Subcutaneous abdominal adipose tissue (tissue), 5 donors: Measurements from ENCODE around the gene SMARCC2.
A peak's percentile ranks its signal among the peaks of the same experiment; 100 is the strongest.

Experiments
- H3K27ac ChIP-seq: one replicate; pipeline ENCODE4 v1.7.0; 2013; ENCODE audit warnings: low read depth, mild to moderate bottlenecking, inconsistent platforms, low read length, moderate library complexity
- H3K27me3 ChIP-seq, 5 donors: one replicate each; pipeline ENCODE4 v1.7.0; 2013; ENCODE audit warnings: low read length in 5 of 5, inconsistent platforms in 1 of 5; ENCODE audit not compliant: control insufficient read depth in 5 of 5, insufficient read depth in 4 of 5
- H3K36me3 ChIP-seq, 5 donors: one replicate each; pipeline ENCODE4 v1.7.0; 2013; ENCODE audit warnings: low read length in 5 of 5; ENCODE audit not compliant: control insufficient read depth in 5 of 5, insufficient read depth in 5 of 5
- H3K4me1 ChIP-seq, 5 donors: one replicate each; pipeline ENCODE4 v1.7.0; 2013; ENCODE audit warnings: low read length in 5 of 5, mild to moderate bottlenecking in 3 of 5, moderate library complexity in 1 of 5; ENCODE audit not compliant: control insufficient read depth in 5 of 5, insufficient read depth in 5 of 5
- H3K4me3 ChIP-seq, 5 donors: one replicate each; pipeline ENCODE4 v1.7.0; 2013; ENCODE audit warnings: low read length in 5 of 5, low read depth in 1 of 5
- H3K9ac ChIP-seq, 5 donors: one replicate each; pipeline ENCODE4 v1.7.0; 2013; ENCODE audit warnings: low read length in 5 of 5, mild to moderate bottlenecking in 4 of 5, moderate library complexity in 3 of 5
- H3K9me3 ChIP-seq, 5 donors: one replicate each; pipeline ENCODE4 v1.7.0; 2013; ENCODE audit warnings: low read length in 5 of 5; ENCODE audit not compliant: control insufficient read depth in 5 of 5
- donor health status: healthy.
- donor health status: healthy.
- donor health status: healthy.
- donor health status: healthy.
- donor health status: healthy.

SMARCC2 gene

DNA sequence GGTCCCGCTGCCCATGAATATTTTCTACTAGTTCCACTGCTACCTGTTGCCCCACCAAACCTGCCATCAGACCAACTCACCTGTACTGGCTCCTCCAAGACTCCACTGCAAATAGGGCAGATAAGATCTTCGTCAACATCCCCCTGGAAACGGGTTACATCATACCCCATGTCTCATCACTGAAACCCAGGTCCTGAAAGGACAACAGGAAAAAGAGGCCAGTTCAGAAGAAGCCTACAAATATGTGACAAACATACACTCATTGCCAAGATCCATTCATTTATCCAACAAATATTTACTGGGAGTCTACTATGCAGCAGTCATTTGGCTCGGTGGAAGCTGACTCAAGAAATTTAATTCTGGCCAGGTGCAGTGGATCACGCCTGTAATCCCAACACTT is 24.6 kb upstream of the SMARCC2 start:
- peaks cover 0 to 3% (median 0%) of the 10 kb centered on the region in 5 donors for H3K4me1 ChIP-seq
- no peak overlapping the region for H3K4me3 ChIP-seq
- H3K9me3 ChIP-seq = no peaks in the 10 kb centered on the region
- H3K27ac ChIP-seq = no peak overlapping the region
- H3K9ac ChIP-seq = no peak overlapping the region
- no peaks in the 10 kb centered on the region for H3K27me3 ChIP-seq
- peaks cover 19 to 77% (median 61%) of the 10 kb centered on the region in 5 donors for H3K36me3 ChIP-seq

DNA sequence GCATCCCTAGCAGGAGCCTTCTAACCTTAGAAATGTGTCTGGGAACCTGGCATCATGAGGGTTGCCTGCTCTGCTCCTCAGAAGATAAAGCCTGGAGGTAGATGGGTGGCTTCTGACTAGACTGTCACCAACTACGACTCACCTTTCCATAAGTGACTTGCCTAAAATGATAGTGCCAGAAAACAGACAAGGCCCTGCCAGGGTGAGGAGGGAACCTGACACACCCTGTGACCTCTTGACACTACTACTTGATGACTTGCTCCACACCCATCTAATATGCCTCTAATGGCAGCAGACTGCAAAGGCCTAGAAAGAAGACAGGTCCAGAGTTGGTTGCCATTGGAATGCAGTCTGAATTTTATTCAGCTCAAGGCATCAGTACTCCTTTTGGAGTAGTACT is 23.1 kb upstream of the SMARCC2 start:
- peaks cover 24 to 83% (median 73%) of the 10 kb centered on the region in 5 donors for H3K36me3 ChIP-seq
- peak overlapping the region in 1 of 5 donors; percentile 28 for H3K9ac ChIP-seq
- H3K4me1 ChIP-seq = peaks cover 0 to 3% (median 0%) of the 10 kb centered on the region in 5 donors
- H3K27ac ChIP-seq = no peak overlapping the region
- H3K27me3 ChIP-seq = no peaks in the 10 kb centered on the region
- no peaks in the 10 kb centered on the region for H3K9me3 ChIP-seq
- no peak overlapping the region for H3K4me3 ChIP-seq

DNA sequence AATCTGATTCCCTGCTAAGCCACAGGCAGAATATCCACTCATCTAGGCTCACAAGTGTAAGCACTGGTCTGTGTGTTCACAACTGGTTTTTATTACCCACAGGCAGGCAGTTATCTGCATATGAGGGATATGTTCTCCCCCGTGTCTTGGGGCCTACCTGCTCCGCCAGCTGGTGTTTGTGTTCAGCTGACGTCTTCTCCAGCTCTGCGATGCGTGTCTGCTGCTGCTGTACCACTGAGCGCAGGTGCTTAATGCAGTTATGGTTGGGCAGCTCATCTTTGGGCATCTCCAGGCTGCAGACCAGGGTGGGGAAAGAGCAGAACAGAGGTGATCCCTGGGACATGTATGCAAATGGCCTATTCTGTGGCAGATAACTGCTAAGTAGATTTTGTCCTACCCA is 18.7 kb upstream of the SMARCC2 start:
- Histone ChIP-seq H3K9me3 (no peaks in the 10 kb centered on the region), H3K36me3 (peaks cover 27 to 75% (median 61%) of the 10 kb centered on the region in 5 donors), H3K4me1 (peaks cover 0 to 20% (median 17%) of the 10 kb centered on the region in 5 donors), H3K27ac (no peak overlapping the region), H3K9ac (no peak overlapping the region), H3K27me3 (no peaks in the 10 kb centered on the region), H3K4me3 (no peak overlapping the region)

DNA sequence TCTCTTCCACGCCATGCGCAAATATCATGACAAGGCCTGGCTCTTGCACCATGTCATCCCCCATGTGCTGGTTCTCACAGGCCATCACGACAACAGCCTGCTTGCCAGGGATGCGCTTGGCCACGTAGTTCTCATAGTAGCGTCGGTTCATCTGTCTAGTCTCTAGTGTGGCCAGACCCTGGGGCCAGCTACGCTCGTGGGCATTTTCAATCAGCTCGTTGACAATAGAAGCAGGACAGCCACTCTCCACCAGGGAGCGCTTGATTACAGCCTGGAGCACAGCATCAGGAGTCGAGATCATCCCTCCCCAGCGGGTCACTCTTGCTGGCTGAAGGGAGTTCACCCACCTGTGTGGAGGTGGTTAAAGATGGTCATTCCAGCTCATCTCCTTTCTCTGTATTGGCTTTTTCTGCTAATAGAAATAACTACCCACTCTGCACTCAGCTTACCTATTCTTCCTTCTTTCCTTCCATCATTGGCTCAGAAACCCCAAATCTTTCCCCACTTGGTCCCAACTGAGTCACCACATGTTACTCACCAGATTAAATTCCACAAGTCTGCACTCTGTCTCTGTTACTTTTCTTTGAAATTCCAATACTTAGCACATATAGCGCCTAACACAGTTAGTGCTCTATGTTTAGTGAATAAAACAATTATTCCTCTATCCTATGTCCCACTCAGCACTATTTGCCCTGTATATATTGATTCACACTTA is 17.3 kb upstream of the SMARCC2 start:
- Histone ChIP-seq H3K36me3 (peaks cover 17 to 62% (median 49%) of the 10 kb centered on the region in 5 donors), H3K27me3 (no peaks in the 10 kb centered on the region), H3K4me1 (peaks cover 0 to 27% (median 24%) of the 10 kb centered on the region in 5 donors), H3K4me3 (no peak overlapping the region), H3K27ac (peak overlapping the region; percentile 49), H3K9ac (peak overlapping the region in 1 of 5 donors; percentile 17), H3K9me3 (no peaks in the 10 kb centered on the region)

DNA sequence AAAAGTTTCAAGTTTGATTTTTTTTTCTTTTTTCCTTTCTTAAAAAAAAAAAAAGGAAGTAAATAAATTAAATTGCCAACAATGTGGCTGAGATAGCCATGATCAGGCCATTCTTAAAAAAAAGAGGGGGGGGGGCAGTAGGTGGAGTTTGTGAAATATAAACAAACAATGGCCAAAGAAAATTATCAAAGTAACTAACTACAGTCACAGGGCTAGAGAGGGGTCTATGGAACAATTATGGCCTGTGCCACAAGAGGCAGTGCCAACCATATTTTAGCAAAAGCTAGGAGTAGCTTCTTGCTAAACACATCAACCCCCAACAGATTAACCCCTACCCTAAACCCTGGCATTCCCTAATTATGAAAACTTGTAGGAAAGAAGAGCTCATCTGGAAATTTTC is 16.2 kb upstream of the SMARCC2 start:
- Histone ChIP-seq H3K4me1 (peaks cover 0 to 27% (median 24%) of the 10 kb centered on the region in 5 donors), H3K27me3 (no peaks in the 10 kb centered on the region), H3K9me3 (no peaks in the 10 kb centered on the region), H3K27ac (peak overlapping the region; percentile 57), H3K9ac (peak overlapping the region in 3 of 5 donors; percentile 19 to 35 (median 26)), H3K4me3 (no peak overlapping the region), H3K36me3 (peaks cover 14 to 52% (median 41%) of the 10 kb centered on the region in 5 donors)

DNA sequence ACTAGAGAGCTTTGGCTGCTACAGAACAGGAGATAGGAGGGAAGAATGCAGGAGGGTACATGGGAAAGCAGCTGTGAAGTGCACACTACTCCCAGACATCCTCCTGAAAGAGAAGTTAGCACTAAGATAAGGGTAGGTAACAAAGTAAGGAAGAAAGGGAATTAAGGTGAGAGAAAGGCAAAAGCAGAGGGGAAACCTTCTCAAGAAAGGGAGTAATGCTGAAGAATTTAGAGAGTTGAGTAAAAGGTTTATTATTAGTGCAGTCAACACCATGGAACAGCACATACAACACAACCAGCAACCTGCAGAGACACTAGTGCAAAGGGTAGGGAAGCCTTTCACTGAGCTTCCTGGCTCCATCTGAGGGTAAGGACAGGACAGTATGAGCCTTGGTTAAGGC is 15.0 kb upstream of the SMARCC2 start:
- peak overlapping the region in 1 of 5 donors; percentile 6 for H3K9ac ChIP-seq
- H3K4me3 ChIP-seq = no peak overlapping the region
- peaks cover 0 to 27% (median 24%) of the 10 kb centered on the region in 5 donors for H3K4me1 ChIP-seq
- H3K36me3 ChIP-seq = peaks cover 12 to 42% (median 33%) of the 10 kb centered on the region in 5 donors
- no peaks in the 10 kb centered on the region for H3K9me3 ChIP-seq
- peak overlapping the region; percentile 25 for H3K27ac ChIP-seq
- H3K27me3 ChIP-seq = no peaks in the 10 kb centered on the region

DNA sequence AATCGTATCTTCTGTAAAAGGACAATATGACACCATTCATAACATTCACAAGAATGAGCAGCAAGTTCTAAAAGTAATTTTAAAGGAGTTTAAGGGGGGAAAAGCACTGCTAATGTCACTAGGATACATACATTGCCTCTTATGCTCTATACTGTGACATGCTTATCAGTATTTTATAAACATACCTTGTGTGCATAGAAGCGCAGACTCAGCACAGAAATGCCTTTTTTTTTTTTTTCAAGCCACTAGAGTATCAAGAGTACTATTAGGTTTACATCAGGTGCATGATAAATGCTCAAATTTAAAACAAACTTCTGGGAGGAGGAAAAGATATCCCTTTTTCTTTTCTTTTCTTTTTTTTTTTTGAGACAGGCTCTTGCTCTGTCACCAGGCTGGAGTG is 13.6 kb upstream of the SMARCC2 start:
- no peaks in the 10 kb centered on the region for H3K9me3 ChIP-seq
- no peaks in the 10 kb centered on the region for H3K27me3 ChIP-seq
- no peak overlapping the region for H3K27ac ChIP-seq
- H3K4me3 ChIP-seq = no peak overlapping the region
- peaks cover 0 to 32% (median 27%) of the 10 kb centered on the region in 5 donors for H3K4me1 ChIP-seq
- peaks cover 11 to 33% (median 27%) of the 10 kb centered on the region in 5 donors for H3K36me3 ChIP-seq
- no peak overlapping the region for H3K9ac ChIP-seq

DNA sequence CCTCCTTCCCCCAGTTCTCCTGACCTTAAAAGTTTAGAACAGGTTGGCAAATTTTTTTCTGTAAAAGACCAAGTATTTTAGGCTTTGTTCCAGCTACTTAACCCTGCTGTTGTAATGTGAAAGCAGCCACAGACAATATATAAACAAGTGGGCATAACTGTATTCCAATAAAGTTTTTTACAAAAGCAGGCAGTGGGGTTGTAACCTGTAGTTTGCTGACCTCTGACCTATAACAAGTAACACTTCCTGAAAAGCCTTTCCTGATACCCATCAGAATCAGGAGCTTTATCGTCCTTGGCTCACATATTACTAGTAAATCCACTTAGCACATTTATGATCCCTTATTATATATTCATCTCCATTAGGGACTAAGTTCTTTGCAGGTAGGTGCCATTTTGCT is 13.1 kb upstream of the SMARCC2 start:
- Histone ChIP-seq H3K27me3 (no peaks in the 10 kb centered on the region), H3K4me1 (peaks cover 0 to 32% (median 27%) of the 10 kb centered on the region in 5 donors), H3K36me3 (peaks cover 7 to 29% (median 22%) of the 10 kb centered on the region in 5 donors), H3K9ac (peak overlapping the region in 2 of 5 donors; percentile 1 to 26), H3K9me3 (no peaks in the 10 kb centered on the region), H3K4me3 (no peak overlapping the region), H3K27ac (no peak overlapping the region)

DNA sequence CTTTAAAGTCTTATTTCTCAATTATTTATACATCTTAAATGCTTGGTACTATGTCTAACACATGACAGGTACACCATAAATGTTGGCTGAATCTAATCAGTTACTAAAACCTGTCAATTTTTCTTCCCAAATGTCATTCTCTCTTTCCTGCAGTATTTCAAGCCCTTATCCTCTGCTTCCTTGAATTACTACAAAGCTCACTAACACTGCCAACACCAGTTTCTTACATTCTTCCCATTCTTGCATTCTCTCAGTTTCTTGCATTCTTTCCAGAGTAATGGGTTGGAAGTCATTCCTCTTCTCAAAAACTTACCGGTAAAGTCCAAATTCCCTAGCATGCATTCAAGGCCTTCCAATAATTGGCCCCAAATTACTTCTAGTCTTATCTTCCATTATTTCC is 9.6 kb upstream of the SMARCC2 start:
- H3K27ac ChIP-seq = no peak overlapping the region
- H3K4me1 ChIP-seq = peaks cover 0 to 15% (median 11%) of the 10 kb centered on the region in 5 donors
- H3K9me3 ChIP-seq = no peaks in the 10 kb centered on the region
- H3K4me3 ChIP-seq = no peak overlapping the region
- H3K36me3 ChIP-seq = no peaks in the 10 kb centered on the region
- H3K9ac ChIP-seq = no peak overlapping the region
- no peaks in the 10 kb centered on the region for H3K27me3 ChIP-seq

DNA sequence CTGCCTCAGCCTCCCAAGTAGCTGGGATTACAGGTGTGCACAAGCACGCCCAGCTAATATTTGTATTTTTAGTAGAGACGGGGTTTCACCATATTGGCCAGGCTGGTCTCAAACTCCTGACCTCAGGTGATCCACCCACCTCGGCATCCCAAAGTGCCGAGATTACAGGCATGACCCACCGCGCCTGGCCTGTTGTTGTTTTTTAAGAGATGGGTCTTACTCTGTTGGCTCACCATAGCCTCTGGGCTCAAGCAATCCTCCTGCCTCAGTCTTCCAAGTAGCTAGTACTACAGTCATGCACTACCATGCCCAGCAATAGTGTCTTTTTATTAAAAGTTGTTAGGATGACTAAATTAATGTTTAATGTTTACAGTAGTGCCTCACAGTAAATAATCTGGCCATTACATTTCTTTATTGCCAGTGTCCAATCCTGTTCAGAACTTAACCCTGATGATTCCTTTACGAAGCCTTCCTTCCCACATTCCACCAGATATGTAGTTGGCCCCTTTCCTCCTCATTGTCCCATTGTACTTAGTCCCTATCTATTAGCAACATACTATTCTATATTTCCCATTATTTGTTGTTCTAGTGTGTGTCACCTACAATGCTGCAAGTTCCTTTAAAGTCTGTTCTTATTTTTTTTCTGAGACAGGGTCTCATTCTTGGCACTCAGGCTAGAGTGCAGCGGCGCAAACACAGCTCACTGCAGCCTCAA is 8.8 kb upstream of the SMARCC2 start:
- Histone ChIP-seq H3K4me1 (peaks cover 0 to 15% (median 11%) of the 10 kb centered on the region in 5 donors), H3K27me3 (no peaks in the 10 kb centered on the region), H3K36me3 (no peaks in the 10 kb centered on the region), H3K9me3 (no peaks in the 10 kb centered on the region), H3K27ac (no peak overlapping the region), H3K4me3 (no peak overlapping the region), H3K9ac (no peak overlapping the region)
